BJ (cell line): ENCODE measurements around the gene EHBP1. TPM values are rescaled to one million over a fixed set of nuclear protein-coding genes. Genes with fewer than 3 reads are reported as not detected.

ENCODE experiments used
- CTCF ChIA-PET: fragments of 350-600 bp; formaldehyde crosslinking; extraction: SDS; loops from one replicate; lab custom pipeline; 2021; ENCODE audit warnings: antibody characterized with exemption, inconsistent platforms; lab: Yijun Ruan, JAX
- POLR2A ChIA-PET: fragments of 300-600 bp; sonication (Branson Sonifier 250); formaldehyde crosslinking; extraction: SDS; loops from one replicate; lab custom pipeline; 2021; ENCODE audit warnings: antibody characterized with exemption; lab: Charles Lee
- DNase-seq: peaks from one replicate; pipeline ENCODE4 v3.0.0-alpha.2; 2011; ENCODE audit warnings: low read depth
- H3K27me3 ChIP-seq: 2 replicates; pipeline ENCODE4 v1.6.0; 2011; ENCODE audit warnings: low read length; ENCODE audit not compliant: control insufficient read depth, insufficient read depth
- H3K36me3 ChIP-seq: 2 replicates; pipeline ENCODE4 v1.5.1; 2011; ENCODE audit warnings: low read length; ENCODE audit not compliant: control insufficient read depth, insufficient read depth
- H3K4me3 ChIP-seq: 2 replicates; pipeline ENCODE4 v1.5.1; 2011; ENCODE audit warnings: low read depth, mild to moderate bottlenecking, control low read depth, low read length
- polyA plus RNA-seq: library from polyadenylated mRNA; depleted of rRNA; stranded (reverse); fragments of >200 nt; gene quantifications from 2 replicates; pipeline ENCODE4 v1.2.3, GENCODE V29; 2011
- TF ChIP-seq, protein P1 (sequence below): IDR thresholded peaks from 2 replicates; pipeline ENCODE4 v1.5.1; 2011; ENCODE audit warnings: low read depth, mild to moderate bottlenecking, control low read depth, inconsistent platforms, low read length, moderate library complexity; ENCODE audit not compliant: insufficient read depth

EHBP1 gene
- polyA plus RNA-seq, 1 experiment, result 43.8 TPM

DNA sequence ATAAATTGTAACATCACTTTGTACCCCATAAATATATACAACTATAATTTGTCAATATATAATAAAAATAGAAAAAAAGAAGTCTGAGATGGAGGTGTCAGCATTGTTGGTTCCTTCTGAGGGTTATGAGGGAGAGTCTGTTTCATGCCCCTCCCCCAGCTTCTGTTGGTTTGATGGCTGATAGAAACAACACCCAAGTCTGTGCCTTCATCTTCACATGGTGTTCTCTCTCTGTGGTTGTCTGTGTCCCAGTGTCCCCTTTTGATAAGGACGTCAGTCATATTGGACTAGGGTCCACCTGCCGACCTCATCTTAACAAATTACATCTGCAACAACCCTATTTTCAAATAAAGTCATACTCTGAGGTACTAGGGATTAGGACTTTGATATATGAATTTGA lies 20.3 kb upstream of the EHBP1 start:
- POLR2A ChIA-PET, result no interaction called here
- CTCF ChIA-PET, result interaction anchor here (1.9 kb wide), 1 partner anchor 12 kb away, joined by 10 read pairs; no protein-coding TSS in a partner anchor

DNA sequence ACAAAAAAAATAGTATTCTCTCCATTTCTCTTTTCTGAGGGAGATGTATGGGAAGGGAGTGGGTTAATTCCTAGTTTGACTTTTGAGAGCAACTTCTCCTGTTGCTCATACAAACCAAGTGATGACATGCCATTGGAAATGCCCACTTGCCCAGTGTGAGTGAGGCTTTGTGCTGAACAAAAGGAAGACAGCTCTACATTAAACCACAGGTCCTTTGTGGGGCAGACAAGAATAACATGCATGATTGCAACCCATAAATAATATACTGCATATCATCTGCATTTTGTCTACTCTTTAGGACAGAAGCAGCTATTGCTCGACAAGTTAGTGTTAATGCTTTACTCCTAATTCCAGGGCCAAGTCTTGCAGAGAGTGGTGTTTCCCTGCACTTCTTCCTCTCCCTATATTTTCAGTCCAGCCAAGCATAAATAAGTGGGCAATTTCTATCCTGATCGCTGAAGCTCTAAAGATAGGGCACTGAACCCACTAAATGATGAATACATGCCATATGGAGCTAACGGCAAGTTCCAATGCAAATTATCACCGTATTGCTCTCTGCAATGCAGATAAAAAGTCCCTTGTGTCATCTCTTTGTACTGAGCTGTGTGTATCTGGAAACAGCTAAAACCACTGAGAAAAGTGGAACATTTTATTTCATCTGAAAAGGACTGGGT lies 19.4 kb upstream of the EHBP1 start:
- TF ChIP-seq, protein P1, sequence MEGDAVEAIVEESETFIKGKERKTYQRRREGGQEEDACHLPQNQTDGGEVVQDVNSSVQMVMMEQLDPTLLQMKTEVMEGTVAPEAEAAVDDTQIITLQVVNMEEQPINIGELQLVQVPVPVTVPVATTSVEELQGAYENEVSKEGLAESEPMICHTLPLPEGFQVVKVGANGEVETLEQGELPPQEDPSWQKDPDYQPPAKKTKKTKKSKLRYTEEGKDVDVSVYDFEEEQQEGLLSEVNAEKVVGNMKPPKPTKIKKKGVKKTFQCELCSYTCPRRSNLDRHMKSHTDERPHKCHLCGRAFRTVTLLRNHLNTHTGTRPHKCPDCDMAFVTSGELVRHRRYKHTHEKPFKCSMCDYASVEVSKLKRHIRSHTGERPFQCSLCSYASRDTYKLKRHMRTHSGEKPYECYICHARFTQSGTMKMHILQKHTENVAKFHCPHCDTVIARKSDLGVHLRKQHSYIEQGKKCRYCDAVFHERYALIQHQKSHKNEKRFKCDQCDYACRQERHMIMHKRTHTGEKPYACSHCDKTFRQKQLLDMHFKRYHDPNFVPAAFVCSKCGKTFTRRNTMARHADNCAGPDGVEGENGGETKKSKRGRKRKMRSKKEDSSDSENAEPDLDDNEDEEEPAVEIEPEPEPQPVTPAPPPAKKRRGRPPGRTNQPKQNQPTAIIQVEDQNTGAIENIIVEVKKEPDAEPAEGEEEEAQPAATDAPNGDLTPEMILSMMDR, result no peak
- H3K27me3 ChIP-seq, result no peaks in the 10 kb centered on the region
- no peak overlapping the region for H3K4me3 ChIP-seq
- ChIA-PET POLR2A (no interaction called here), CTCF (interaction anchor here (1.0 to 1.9 kb wide), 4 partner anchors 10 to 111 kb away, joined by 3 to 10 read pairs (median 4); partner anchors contain the start of gene EHBP1)
- H3K36me3 ChIP-seq, result no peaks in the 10 kb centered on the region
- no peak for DNase-seq

More for the DNA sequence above, 20.3 kb upstream of the EHBP1 start:
- TF ChIP-seq, protein P1, result no peak
- no peaks in the 10 kb centered on the region for H3K27me3 ChIP-seq
- H3K4me3 ChIP-seq, result no peak overlapping the region
- no peaks in the 10 kb centered on the region for H3K36me3 ChIP-seq
- no peak for DNase-seq

GRCh38 chr2:62687636-62688035 lies 17.9 kb upstream of the EHBP1 start:
- CTCF ChIA-PET, result interaction anchor here (1.1 kb wide), 1 partner anchor 20 kb away, joined by 3 read pairs; no protein-coding TSS in a partner anchor
- H3K4me3 ChIP-seq, result no peak overlapping the region
- H3K27me3 ChIP-seq, result no peaks in the 10 kb centered on the region
- DNase-seq, result no peak
- POLR2A ChIA-PET, result interaction anchor here (0.6 kb wide), 1 partner anchor 92 kb away, joined by 3 read pairs; no protein-coding TSS in a partner anchor
- TF ChIP-seq, protein P1, result no peak
- no peaks in the 10 kb centered on the region for H3K36me3 ChIP-seq

DNA sequence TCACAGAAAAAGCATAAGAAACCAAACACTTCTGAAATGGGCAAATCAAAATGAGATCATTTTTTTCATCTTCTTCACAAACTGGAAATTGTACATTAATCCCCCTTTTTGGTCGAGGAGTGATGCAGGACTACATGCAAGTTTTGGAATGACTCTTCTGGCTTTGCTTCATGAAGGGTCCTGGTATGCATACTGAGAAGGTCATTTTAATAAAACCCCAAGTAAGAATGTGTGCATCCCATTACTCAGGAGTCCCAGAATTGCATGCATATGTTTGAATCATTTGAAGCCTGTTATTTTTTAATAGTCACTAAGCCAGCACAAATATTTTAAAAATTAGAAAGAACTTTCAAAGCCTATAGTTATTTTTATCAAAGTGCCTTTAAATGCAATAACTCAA lies 16.7 kb upstream of the EHBP1 start:
- POLR2A ChIA-PET, result no interaction called here
- Histone ChIP-seq H3K4me3 (no peak overlapping the region), H3K27me3 (no peaks in the 10 kb centered on the region), H3K36me3 (no peaks in the 10 kb centered on the region)
- DNase-seq, result no peak
- TF ChIP-seq, protein P1, result no peak
- CTCF ChIA-PET, result interaction anchor here (0.9 kb wide), 1 partner anchor 14 kb away, joined by 4 read pairs; no protein-coding TSS in a partner anchor

DNA sequence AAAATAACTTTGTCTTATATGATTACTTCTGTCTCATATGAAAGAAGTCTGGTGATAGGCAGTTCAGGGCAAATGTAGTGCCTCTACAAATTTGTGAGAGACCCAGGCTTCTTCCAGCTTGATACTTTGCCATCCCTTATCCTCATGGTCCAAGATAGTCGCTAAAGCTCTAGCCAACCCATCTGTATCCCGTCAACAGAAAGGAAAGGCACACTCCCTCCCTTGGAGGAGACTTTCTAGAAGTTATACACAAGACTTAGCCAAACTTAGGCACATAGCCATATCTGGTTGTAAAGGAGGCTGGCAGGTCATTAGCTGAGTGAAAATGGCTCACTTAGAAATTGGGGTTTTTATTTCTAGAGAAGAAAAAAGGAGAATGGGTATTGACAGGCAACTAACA lies 14.3 kb upstream of the EHBP1 start:
- TF ChIP-seq, protein P1, result no peak
- no peaks in the 10 kb centered on the region for H3K27me3 ChIP-seq
- no peaks in the 10 kb centered on the region for H3K36me3 ChIP-seq
- DNase-seq, result no peak
- H3K4me3 ChIP-seq, result no peak overlapping the region
- CTCF ChIA-PET, result no interaction called here
- POLR2A ChIA-PET, result no interaction called here
